PFSK-1 (cell line): ENCODE results near the gene ZNF768.

Experiments used
- POLR2AphosphoS5 ChIP-seq: IDR thresholded peaks from 2 replicates; pipeline ENCODE4 v1.6.1; 2012; ENCODE audit warnings: low read depth, mild to moderate bottlenecking, control low read depth, low read length, moderate library complexity
- REST ChIP-seq, 2 experiments: IDR thresholded peaks; 2 replicates each; pipeline versions ENCODE4 v1.6.1 to v1.8.0; 2011 to 2012; ENCODE audit warnings: low read depth in 2 of 2, low read length in 2 of 2, control low read depth in 1 of 2, inconsistent platforms in 1 of 2, mild to moderate bottlenecking in 1 of 2, moderate library complexity in 1 of 2; ENCODE audit not compliant: insufficient read depth in 1 of 2
- SIN3A ChIP-seq: IDR thresholded peaks from 2 replicates; pipeline ENCODE4 v1.6.1; 2012; ENCODE audit warnings: mild to moderate bottlenecking, low read length, moderate library complexity, borderline replicate concordance; ENCODE audit not compliant: insufficient read depth
- TAF1 ChIP-seq: IDR thresholded peaks from 2 replicates; pipeline ENCODE4 v1.6.1; 2012; ENCODE audit warnings: low read length, control low read depth, borderline replicate concordance; ENCODE audit not compliant: insufficient read depth

GRCh38 chr16:30566531-30566930, 40.2 kb upstream of the ZNF768 start:
- TF ChIP-seq POLR2AphosphoS5 = no peak
- no peak for TF ChIP-seq REST (IDR thresholded peaks at IDR 0.05; ENCODE audit: insufficient read depth in 1 of 2, low read depth in 2 of 2, low read length in 2 of 2)
- no peak for TF ChIP-seq TAF1
- no peak for TF ChIP-seq SIN3A
